ENCODE measurements around the gene CDKL2. TPM values are rescaled to one million over a fixed set of nuclear protein-coding genes. Genes with fewer than 3 reads are reported as not detected.

The CDKL2 gene
- total and polyA plus RNA-seq, 9 of the 15 experiments (the other 6 are each of a cell fraction or from before 2014, with no cell fraction given): 0.01 to 0.16 TPM; not detected in 7

DNA sequence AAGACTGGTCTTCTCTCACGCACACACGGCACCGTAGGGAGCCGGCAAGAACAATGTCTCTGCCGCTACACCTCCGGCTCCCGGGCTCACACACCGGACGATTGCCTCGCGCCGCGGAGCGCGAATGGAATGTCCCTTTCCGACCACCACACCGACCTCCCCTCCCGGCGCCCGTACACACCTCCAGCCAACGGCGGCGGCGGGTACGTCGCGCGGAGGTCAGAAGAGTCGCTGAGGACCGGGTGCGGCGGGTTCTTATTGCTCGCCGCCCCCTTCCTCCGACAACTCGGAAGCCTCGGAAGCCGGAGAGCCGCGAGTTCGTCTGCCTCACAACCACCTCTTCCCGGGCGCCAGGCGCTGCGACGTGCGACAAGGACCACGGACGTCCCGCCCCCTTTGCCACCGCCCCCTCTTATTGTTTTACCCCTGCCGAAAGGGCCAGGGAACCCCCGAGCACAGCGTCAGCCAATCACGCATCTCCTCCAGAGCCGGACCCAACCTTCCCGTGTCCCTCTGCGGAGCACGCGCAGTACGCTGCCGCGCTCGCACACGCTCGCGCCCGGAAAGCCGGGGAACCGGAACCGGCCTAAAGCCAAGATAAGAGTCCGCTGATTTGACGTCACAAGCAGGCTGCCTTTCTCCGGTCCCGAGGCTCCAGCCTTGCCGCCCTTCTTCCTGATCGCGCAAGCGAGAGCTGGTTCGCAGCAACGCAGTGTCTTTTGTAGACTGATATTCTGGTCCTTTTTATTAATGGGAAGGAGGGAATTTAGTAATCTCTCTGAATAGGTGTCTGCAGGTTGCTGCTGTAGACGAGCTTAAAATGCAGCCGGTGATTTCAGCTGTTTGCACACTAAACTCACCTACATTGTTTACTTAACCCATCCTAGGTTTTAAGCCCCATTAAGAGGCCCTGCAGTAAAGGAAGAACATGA, 43.0 kb upstream of the CDKL2 start, which contains the start of gene G3BP2 (continued):
- TF ChIP-seq SMAD4 (CRISPR knock-in tag; conservative IDR thresholded peaks at IDR 0.05): no peak; the same call in 1 of the 2 replicates
- TF ChIP-seq MCM5 (IDR thresholded peaks at IDR 0.05; ENCODE audit: low read depth): no peak
- TF ChIP-seq U2AF2 (optimal IDR thresholded peaks at IDR 0.05; ENCODE audit: low read depth, low read length): no peak
- TF ChIP-seq NR2C1 (IDR thresholded peaks at IDR 0.05): no peak
- peak; percentile 20; the same call in 1 of the 2 replicates for TF ChIP-seq NR2C1 (tag; IDR thresholded peaks at IDR 0.05)
- no peak for TF ChIP-seq RHOXF2B (CRISPR knock-in tag; conservative IDR thresholded peaks at IDR 0.05)
- TF ChIP-seq NFYB (IDR thresholded peaks at IDR 0.05; ENCODE audit: extremely low read depth, insufficient read length): peak; percentile 55
- TF ChIP-seq YY1 (IDR thresholded peaks at IDR 0.05; ENCODE audit: borderline replicate concordance in 1 of 3, control insufficient read depth in 1 of 3, extremely low read depth in 1 of 3, insufficient read depth in 3 of 3, insufficient read length in 1 of 3, insufficient replicate concordance in 2 of 3, low read depth in 1 of 3, low read length in 2 of 3): peak in 1 of 3 experiments; percentile 73
- TF ChIP-seq, protein P1, sequence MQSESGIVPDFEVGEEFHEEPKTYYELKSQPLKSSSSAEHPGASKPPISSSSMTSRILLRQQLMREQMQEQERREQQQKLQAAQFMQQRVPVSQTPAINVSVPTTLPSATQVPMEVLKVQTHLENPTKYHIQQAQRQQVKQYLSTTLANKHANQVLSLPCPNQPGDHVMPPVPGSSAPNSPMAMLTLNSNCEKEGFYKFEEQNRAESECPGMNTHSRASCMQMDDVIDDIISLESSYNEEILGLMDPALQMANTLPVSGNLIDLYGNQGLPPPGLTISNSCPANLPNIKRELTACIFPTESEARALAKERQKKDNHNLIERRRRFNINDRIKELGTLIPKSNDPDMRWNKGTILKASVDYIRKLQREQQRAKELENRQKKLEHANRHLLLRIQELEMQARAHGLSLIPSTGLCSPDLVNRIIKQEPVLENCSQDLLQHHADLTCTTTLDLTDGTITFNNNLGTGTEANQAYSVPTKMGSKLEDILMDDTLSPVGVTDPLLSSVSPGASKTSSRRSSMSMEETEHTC (IDR thresholded peaks at IDR 0.05): 0 out of 2 replicates have a peak, but pooled peaks have one; percentile 29
- no peak for TF ChIP-seq KLF1 (tag; IDR thresholded peaks at IDR 0.05)
- no peak for TF ChIP-seq PTBP1 (IDR thresholded peaks at IDR 0.05; ENCODE audit: low read depth, low read length)
- TF ChIP-seq, protein P2, sequence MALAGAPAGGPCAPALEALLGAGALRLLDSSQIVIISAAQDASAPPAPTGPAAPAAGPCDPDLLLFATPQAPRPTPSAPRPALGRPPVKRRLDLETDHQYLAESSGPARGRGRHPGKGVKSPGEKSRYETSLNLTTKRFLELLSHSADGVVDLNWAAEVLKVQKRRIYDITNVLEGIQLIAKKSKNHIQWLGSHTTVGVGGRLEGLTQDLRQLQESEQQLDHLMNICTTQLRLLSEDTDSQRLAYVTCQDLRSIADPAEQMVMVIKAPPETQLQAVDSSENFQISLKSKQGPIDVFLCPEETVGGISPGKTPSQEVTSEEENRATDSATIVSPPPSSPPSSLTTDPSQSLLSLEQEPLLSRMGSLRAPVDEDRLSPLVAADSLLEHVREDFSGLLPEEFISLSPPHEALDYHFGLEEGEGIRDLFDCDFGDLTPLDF (CRISPR knock-in tag; IDR thresholded peaks at IDR 0.05): peak; percentile 82; the same call in 1 of the 2 replicates
- TF ChIP-seq PYGO2 (tag; IDR thresholded peaks at IDR 0.05): no peak
- TF ChIP-seq BACH1 (tag; IDR thresholded peaks at IDR 0.05): peak; percentile 68; the same call in 1 of the 2 replicates
- TF ChIP-seq KAT7 (CRISPR knock-in tag; IDR thresholded peaks at IDR 0.05; ENCODE audit: borderline replicate concordance): no peak; the same call in 1 of the 2 replicates
- TF ChIP-seq, protein P3, sequence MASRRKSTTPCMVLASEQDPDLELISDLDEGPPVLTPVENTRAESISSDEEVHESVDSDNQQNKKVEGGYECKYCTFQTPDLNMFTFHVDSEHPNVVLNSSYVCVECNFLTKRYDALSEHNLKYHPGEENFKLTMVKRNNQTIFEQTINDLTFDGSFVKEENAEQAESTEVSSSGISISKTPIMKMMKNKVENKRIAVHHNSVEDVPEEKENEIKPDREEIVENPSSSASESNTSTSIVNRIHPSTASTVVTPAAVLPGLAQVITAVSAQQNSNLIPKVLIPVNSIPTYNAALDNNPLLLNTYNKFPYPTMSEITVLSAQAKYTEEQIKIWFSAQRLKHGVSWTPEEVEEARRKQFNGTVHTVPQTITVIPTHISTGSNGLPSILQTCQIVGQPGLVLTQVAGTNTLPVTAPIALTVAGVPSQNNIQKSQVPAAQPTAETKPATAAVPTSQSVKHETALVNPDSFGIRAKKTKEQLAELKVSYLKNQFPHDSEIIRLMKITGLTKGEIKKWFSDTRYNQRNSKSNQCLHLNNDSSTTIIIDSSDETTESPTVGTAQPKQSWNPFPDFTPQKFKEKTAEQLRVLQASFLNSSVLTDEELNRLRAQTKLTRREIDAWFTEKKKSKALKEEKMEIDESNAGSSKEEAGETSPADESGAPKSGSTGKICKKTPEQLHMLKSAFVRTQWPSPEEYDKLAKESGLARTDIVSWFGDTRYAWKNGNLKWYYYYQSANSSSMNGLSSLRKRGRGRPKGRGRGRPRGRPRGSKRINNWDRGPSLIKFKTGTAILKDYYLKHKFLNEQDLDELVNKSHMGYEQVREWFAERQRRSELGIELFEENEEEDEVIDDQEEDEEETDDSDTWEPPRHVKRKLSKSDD (conservative IDR thresholded peaks at IDR 0.05; ENCODE audit: low read length): no peak
- TF ChIP-seq MTA3 (IDR thresholded peaks at IDR 0.05; ENCODE audit: borderline replicate concordance): peak; percentile 97
- peak; percentile 75 for TF ChIP-seq RNF2 (IDR thresholded peaks at IDR 0.05)
- TF ChIP-seq PPARD (CRISPR knock-in tag; IDR thresholded peaks at IDR 0.05): no peak
- TF ChIP-seq, protein P4, sequence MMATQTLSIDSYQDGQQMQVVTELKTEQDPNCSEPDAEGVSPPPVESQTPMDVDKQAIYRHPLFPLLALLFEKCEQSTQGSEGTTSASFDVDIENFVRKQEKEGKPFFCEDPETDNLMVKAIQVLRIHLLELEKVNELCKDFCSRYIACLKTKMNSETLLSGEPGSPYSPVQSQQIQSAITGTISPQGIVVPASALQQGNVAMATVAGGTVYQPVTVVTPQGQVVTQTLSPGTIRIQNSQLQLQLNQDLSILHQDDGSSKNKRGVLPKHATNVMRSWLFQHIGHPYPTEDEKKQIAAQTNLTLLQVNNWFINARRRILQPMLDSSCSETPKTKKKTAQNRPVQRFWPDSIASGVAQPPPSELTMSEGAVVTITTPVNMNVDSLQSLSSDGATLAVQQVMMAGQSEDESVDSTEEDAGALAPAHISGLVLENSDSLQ (IDR thresholded peaks at IDR 0.05): peak; percentile 80

Data from K562 (cell line).